Neural progenitor cell (in vitro differentiated cells): ENCODE measurements around the gene ARMC6.

ENCODE experiments used
- EZH2 ChIP-seq: fragments of 200-600 bp; sonication (generic); IDR thresholded peaks from 2 replicates; pipeline ENCODE4 v1.6.1; 2017; ENCODE audit warnings: antibody characterized with exemption, mild to moderate bottlenecking, moderate library complexity
- TF ChIP-seq, protein P1 (sequence below): fragments of 200-600 bp; sonication (generic); IDR thresholded peaks from 2 replicates; pipeline ENCODE4 v1.5.1; 2017; ENCODE audit warnings: antibody characterized with exemption, mild to moderate bottlenecking

DNA sequence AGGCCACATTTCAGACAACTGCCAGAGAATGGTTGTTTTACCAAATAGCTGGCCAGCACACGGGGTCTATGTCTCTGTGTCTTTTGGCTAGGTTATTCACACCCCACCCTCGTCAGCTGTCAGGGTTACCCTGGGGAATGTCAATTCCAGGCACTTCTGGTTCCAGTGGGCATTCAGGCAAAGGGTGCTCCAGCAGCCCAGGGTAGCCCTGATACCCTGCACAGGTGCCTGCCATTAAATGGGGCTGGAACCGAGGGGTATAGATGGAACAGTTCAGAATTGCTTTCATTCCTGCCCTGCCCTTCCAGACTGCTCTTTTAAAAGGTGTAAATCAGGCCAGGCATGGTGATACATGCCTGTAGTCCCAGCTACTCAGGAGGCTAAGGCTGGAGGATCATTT lies 49.2 kb upstream of the ARMC6 start:
- TF ChIP-seq, protein P1, sequence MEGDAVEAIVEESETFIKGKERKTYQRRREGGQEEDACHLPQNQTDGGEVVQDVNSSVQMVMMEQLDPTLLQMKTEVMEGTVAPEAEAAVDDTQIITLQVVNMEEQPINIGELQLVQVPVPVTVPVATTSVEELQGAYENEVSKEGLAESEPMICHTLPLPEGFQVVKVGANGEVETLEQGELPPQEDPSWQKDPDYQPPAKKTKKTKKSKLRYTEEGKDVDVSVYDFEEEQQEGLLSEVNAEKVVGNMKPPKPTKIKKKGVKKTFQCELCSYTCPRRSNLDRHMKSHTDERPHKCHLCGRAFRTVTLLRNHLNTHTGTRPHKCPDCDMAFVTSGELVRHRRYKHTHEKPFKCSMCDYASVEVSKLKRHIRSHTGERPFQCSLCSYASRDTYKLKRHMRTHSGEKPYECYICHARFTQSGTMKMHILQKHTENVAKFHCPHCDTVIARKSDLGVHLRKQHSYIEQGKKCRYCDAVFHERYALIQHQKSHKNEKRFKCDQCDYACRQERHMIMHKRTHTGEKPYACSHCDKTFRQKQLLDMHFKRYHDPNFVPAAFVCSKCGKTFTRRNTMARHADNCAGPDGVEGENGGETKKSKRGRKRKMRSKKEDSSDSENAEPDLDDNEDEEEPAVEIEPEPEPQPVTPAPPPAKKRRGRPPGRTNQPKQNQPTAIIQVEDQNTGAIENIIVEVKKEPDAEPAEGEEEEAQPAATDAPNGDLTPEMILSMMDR: no peak
- no peak for TF ChIP-seq EZH2
